ENCODE results near the gene CBX3.
"Not testable (repeated sequence)": the region's sequence is repeated elsewhere in the genome, so short reads cannot be mapped to it uniquely, and the experiment has no call there.

CBX3 gene

DNA sequence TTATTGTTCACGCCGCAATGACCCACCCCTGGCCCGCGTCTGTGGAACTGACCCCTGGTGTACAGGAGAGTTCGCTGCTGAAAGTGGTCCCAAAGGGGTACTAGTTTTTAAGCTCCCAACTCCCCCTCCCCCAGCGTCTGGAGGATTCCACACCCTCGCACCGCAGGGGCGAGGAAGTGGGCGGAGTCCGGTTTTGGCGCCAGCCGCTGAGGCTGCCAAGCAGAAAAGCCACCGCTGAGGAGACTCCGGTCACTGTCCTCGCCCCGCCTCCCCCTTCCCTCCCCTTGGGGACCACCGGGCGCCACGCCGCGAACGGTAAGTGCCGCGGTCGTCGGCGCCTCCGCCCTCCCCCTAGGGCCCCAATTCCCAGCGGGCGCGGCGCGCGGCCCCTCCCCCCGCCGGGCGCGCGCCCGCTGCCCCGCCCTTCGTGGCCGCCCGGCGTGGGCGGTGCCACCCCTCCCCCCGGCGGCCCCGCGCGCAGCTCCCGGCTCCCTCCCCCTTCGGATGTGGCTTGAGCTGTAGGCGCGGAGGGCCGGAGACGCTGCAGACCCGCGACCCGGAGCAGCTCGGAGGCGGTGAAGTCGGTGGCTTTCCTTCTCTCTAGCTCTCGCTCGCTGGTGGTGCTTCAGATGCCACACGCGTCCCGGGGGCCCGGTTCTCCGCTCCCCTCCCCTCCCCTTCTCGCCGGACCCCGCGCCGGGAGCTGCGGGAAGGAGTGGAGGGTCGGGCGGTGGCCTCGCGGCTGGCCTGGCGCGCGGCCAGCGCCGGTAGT lies at the start of gene CBX3:
Gene CBX3, plus strand, starts transcription at position 499 of the 772 bp plus-strand sequence. CDS start 1,254 bp downstream, outside the sequence.
- peak; percentile 82 for DNase-seq (ENCODE audit: low spot score)

DNA sequence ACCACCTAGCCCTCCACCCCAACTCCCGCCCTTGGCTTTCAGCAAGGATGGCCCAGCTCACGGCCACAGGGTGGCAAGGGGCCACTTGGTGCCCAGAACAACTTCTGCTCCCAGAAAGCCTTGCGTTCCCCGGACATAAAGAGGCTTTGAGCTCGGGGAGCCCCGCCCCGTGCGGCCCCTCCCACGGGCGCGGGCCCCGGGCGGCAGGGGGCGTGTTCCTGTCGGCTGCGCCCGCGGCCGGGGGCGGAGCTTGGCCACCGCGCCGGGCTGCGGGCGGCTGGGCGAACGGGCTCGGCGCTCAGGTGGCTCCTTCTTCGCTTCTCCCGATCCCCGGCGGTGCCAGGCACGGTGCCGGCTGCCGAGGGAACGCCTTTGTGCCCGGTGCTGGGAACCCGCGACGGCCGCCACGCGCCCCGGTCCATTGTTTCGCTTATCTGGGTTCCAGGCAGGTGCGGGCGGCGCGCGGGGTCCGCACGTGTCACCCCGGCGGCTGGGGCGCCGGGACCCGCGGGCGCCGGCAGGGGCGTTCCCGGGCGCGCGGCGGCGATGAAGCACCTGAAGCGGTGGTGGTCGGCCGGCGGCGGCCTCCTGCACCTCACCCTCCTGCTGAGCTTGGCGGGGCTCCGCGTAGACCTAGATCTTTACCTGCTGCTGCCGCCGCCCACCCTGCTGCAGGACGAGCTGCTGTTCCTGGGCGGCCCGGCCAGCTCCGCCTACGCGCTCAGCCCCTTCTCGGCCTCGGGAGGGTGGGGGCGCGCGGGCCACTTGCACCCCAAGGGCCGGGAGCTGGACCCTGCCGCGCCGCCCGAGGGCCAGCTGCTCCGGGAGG lies 49.4 kb upstream of the CBX3 start, which contains the start of gene NFE2L3:
Gene NFE2L3, plus strand, starts transcription at position 246 of the 829 bp plus-strand sequence. Its CDS starts 301 bp downstream, at position 547.
- peak; percentile 87 for DNase-seq (ENCODE audit: low spot score)

GRCh38 chr7:26152782-26153240 lies 48.7 kb upstream of the CBX3 start:
- not testable (repeated sequence) for DNase-seq (ENCODE audit: low spot score)

DNA sequence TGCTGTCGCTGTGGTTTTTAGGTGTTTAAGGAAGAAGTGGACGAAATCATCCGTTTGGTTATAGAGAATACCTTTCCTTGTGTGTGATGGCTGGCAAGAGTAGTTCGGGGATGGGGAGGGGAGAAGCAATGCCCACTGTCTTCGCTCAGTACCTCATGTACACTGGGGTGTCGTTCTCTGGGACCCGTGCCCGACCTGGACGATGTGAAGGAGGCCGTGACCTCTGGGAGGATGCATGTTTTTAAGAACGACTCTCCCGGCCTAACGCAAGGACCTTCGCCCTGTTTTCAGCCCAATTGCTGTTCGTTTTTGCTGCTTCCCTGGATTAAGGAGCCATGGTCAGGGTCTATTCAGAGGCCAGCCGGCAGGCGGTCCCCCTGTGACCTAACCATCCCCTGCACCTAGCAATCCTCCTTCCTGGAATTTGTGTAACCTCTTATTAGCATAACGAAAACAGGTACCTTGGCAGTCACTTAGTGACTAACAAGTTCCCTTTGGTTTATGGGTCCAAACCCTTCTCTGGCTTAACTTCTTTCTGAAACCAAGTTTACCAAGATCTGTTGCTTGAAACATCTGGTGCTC lies 48.2 kb upstream of the CBX3 start:
- DNase-seq (ENCODE audit: low spot score) = no peak

DNA sequence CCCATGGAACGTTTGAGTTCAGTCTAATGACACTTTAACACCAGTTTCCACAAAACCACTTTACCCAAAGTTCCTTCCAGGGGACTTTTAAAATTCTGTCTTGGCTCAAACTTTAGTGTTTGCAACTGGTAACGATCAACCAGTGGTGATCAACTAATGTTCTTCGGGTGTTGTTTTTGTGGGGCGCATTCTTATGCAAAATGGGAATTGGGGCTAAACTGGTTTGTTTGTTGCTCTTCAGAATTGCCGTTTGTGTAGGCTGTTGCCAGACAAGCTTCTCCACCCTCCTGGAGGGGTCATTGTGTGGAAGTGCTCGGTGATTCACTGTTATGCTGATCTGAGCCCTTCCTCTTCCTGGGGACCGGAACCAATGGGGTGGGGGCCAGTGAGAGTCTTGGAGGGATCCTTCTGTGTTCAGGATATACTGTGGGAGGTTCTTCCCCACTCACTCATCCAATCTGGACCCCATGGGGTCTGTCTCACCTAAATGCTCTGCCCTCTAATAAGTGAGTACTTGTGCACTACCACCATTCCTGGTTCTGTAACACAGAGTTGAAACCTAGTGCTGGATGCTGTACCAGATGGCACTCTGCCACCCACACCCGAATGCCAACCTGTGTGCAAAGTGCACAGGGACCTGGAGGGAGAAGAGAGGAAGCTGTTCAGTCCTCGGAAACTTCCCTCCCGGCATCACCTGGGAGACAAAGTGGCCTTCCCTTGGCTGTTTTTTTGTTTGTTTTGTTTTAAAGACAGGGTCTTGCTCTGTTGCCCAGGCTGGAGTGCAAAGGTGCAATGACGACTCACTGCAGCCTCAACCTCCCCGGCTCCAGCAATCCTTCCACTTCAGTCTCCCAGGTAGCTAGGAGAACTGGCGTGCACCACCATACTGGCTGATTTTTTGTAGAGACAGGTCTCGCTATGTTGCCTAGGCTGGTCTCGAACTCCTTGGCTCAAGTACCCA lies 47.4 kb upstream of the CBX3 start:
- no peak for DNase-seq (ENCODE audit: low spot score)

DNA sequence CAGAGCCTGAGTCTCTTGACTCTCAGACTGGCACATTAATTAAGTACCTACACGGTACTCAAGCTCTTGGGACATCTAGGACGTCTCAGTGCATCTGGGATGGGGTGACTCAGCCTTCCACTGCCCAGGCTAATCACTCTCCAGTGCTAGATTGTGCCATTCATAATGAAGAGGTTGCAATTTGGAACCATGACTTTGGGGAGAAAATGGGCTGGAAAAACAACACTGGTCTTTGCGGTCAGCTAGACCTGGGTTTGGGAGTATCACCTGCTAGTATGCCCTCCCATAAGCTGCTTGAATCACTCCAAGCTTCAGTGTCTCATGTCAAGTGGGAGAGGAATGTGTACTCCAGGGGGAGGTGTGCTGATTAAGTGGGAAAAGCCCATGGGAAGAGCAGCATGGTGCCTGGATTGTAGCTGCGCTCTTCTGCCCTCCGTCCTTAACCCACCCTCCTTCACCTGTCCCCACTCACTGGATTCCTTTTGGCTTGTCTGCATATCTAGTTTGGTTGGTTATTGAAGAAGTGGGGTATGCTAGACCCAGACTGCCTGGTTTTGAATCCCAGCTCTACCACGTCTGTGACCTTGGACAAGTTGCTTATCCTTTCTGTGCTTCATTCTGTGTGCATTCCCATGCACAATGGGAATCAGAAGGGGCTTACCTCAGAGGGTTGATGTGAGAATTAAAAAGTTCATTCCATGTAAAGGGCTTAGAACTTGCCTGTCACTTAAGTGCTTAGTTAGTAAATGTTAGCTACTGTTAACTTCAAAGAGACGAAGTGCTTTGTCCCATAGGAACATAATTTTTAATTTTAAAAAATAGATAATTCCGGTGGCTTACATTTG lies 45.8 kb upstream of the CBX3 start:
- no peak for DNase-seq (ENCODE audit: low spot score)

- DNase-seq (ENCODE audit: low spot score) = peak; percentile 50
These were observed 44.8 kb upstream of the CBX3 start for GRCh38 chr7:26156451-26157420.

DNA sequence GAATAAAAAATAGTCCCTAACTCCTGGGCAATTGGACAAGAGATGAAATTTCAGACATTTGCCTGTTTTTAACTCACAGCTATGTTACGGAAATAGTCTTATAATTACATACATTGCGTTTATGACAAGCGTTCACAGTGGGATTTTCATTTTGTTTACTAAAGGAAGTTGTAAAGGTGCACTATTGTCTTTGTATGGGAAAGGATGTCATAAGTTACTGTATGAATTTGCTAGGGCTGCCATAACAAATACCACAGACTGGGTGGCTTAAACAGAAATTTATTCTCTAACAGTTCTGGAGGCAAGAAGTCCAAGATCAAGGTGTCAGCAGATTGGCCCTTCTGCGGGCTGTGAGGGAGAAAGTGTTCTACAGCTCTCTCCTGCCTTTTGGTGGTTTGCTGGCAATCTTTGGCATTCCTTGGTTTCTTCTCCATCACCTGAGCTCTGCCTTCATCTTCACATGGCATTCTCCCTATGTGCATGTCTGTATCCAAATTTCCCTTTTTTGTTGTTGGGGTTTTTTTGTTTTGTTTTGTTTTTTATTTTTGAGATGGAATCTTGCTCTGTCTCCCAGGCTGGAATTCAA lies 43.9 kb upstream of the CBX3 start:
- DNase-seq (ENCODE audit: low spot score) = no peak

DNA sequence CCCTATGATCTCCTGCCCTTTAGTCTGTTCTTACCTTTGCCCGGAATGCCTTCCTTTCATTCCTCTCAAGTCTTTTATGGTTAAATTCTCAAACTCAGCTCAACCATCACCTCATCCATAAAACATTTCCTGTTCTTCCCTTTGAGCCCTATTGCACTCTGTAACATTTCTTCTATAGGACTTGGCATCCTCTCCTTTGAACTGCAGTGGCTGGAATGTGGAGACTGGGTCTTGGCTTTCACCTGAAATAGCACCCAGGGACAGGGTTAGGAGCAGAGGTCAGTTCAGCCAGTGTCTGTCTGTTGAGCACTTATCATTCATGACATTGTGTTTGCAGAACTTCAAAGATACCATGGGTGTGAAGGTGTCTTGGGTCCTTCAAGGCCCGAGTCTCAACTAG lies 42.3 kb upstream of the CBX3 start:
- DNase-seq (ENCODE audit: low spot score) = no peak

GRCh38 chr7:26160896-26161295 lies 40.6 kb upstream of the CBX3 start:
- DNase-seq (ENCODE audit: low spot score) = no peak

DNA sequence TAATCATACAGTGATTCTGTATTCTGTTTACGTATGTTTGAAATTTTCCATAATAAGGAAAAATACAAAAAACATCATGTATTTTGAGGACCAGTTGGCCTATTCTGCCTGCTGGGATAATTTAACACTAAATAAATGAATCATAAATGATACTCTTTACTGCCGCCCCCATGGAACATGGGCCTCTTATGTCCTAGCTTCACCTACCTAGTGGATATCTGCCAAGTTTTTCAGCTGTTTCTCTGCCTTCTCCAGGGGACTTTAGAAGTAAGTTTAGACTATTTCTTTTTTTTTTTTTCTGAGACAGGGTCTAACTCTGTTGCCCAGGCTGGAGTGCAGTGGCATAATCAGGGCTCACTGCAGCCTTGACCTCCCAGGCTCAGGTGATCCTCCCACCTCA lies 39.1 kb upstream of the CBX3 start:
- no peak for DNase-seq (ENCODE audit: low spot score)

GRCh38 chr7:26163804-26164203 lies 37.7 kb upstream of the CBX3 start:
- not testable (repeated sequence) for DNase-seq (ENCODE audit: low spot score)

DNA sequence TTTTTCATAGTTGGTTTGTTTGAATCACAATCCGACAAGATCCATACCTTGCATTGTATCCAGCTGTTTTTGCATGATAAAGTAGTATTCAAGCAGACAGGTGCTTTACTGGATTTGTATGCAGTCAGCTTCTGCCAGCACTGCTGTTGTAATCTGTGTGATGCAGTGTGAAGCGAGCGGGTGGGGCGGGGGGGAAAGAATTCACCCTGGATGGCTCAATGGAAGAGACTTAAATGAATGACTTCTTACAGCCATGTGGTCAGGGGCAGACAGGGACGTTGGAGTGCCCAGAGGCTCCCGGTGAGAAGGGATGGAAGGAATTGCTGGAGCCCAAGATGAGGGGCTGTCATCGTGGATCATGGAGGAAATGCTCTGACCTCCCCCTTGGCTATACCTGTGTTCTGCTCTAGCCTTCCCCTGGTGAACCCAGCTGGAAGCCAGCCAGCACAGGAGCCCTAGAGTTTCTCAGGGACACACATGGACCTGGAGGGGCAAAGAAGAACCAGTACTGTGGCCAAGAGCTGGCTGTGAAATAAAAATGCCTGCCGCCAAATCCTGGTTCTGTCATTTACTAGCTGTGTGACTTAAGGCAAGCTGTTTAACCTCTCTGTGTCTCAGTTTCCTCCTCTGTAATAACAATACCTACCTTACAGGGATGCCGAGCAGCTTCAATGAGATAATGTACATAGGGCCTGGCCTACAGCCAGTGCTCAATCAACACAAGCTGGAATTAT lies 35.4 kb upstream of the CBX3 start:
- no peak for DNase-seq (ENCODE audit: low spot score)

DNA sequence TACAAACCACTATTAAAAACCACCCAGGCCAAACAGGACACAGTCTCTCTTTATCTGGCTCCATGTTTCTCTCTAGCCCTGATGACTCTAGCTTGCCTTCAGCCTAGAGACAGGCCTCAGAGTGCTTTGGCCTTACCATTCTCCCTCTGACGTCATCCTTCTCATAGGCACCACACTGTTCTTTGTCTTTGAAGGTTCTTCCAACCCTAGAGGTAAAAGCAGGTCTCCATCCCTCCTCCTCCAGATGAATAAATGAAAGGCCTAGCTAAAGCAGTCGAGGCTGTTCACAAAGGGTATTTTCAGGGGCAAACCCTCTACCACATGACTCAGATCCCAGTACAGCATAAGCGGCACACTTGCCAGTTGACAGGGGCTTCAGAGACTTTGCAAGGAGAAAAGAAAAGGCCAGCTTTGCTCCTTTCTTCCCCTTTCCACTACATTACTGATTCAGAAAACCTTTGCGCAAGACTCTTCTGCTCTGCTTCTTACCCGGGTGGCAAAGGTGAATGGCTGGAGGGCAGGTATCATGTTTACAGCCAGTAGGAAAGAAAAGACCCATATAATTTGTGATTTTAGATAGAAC lies 34.8 kb upstream of the CBX3 start:
- DNase-seq (ENCODE audit: low spot score) = no peak

DNA sequence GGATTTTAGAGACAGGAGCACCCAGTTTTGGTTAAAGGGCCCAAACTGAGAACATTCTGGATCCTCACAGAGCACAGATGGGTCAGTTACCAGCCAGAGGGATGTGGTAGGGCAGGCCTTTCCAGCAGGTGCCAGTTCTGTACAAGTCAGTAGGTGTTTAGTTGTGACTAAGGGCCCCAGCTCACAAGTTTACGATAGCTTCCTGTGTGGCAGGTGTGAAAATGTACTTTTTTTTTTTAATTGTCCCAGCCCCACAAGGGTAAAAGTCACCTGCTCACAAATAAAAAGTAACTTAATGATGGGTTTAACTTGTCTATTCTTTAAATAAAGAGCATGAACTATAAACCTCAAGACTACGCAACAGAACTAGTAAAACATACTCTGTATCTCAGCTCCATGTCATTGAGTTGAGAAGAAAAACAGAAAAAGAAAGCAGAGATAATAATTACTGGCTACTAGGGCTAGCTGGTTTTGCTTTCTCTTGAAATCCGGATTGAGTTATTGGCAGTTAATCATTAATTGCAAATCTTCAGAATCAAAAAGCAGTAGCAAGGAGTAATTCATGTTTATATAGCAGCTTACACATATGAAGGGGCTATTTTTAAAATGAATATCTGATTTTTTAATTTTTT lies 34.1 kb upstream of the CBX3 start:
- no peak for DNase-seq (ENCODE audit: low spot score)

DNA sequence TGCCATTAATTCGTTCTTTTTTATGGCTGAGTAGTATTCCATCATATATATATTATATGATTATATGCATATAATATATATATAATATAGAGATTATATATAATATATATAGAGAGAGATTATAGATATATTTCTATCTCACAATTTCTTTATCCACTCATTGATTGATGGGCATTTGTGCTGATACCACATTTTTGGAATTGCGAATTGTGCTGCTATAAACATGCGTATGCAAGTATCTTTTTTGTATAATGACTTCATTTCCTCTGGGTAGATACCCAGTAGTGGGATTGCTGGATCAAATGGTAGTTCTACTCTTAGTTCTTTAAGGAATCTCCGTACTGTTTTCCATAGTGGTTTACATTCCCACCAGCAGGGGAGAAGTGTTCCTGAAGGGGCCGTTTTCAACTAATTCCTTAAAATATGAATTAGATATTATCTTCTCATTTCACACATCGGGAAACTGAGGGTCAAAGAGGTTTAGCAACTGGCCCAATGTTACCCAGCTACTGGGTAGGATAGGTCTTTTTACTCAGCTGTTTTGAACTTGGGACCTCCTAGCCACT lies 33.0 kb upstream of the CBX3 start:
- no peak for DNase-seq (ENCODE audit: low spot score)

- no peak for DNase-seq (ENCODE audit: low spot score)
These were observed 32.3 kb upstream of the CBX3 start for GRCh38 chr7:26169271-26169670.
